HAP-1 (cell line): ENCODE results near the gene PIK3R6.

Experiments used
- DNase-seq, 2 experiments: peaks; one replicate each; pipeline ENCODE4 v3.0.0-alpha.2; 2016 to 2020; ENCODE audit warnings: low spot score in 2 of 2
- H3K27me3 ChIP-seq: fragments of 250-450 bp; sonication (Bioruptor Pico); 2 replicates; pipeline ENCODE4 v1.5.1; 2020; ENCODE audit warnings: low read depth, mild to moderate bottlenecking, moderate library complexity
- H3K36me3 ChIP-seq: fragments of 250-450 bp; sonication (Bioruptor Pico); replicated peaks from 2 replicates; pipeline ENCODE4 v1.5.1; 2020; ENCODE audit warnings: mild to moderate bottlenecking
- H3K4me1 ChIP-seq: fragments of 250-450 bp; sonication (Bioruptor Pico); 2 replicates; pipeline ENCODE4 v1.5.1; 2020; ENCODE audit warnings: mild to moderate bottlenecking
- H3K4me3 ChIP-seq: fragments of 250-450 bp; sonication (Bioruptor Pico); 2 replicates; pipeline ENCODE4 v1.5.1; 2020; ENCODE audit warnings: mild to moderate bottlenecking, moderate library complexity
- H3K9me3 ChIP-seq: fragments of 250-450 bp; sonication (Bioruptor Pico); 2 replicates; pipeline ENCODE4 v1.5.1; 2020; ENCODE audit warnings: mild to moderate bottlenecking, moderate library complexity
- in situ Hi-C: fragments of 300-500 bp; cut with MboI; formaldehyde crosslinking; loops from 3 replicates; pipeline ENCODE4 v1.14.3; 2020; ENCODE audit warnings: low sequenced_read_pairs, inconsistent platforms, mixed read lengths

Gene PIK3R6

DNA sequence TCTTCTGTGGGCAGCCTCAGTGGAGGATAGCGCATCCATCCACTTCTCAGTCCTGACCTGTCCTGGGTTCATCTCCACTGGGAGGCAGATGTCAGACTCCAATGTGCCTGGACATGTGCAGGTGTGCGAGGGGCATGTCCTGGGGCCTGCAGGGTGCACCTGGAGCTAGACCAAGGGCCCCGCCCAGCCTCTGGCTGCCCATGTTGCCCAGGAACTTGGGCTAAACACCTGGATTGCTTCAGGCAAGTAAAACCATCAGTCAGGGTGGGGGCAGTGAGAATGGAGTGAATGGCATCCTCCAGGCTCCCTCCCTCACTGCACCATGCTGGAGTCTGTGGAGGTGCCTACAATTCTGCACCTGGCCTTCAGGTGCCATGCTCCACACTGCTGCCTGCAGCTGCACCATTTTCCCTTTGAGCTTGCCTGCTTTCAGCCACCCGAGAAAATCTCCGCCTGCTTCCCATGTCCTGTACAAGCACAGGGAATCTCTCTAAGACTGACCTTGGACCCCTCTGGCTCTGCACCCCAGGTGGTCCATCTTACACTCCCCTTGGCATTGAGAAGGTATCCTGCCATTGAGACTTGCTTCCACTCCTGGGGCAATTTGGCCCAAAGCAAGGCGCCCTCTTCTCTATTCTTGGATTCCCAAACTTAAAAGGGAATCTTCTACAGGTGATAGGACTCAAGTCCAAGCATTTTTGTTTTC is 66.2 kb downstream of the PIK3R6 start:
- no peaks in the 10 kb centered on the region for H3K27me3 ChIP-seq
- no peak for DNase-seq
- H3K4me3 ChIP-seq = no peak overlapping the region
- H3K4me1 ChIP-seq = no peaks in the 10 kb centered on the region
- H3K9me3 ChIP-seq = no peaks in the 10 kb centered on the region
- H3K36me3 ChIP-seq = no peaks in the 10 kb centered on the region
- in situ Hi-C loops = no loop called here

- in situ Hi-C loops = no loop called here
- no peak for DNase-seq
- H3K4me1 ChIP-seq = no peaks in the 10 kb centered on the region
- H3K9me3 ChIP-seq = no peaks in the 10 kb centered on the region
- H3K36me3 ChIP-seq = no peaks in the 10 kb centered on the region
- no peaks in the 10 kb centered on the region for H3K27me3 ChIP-seq
- no peak overlapping the region for H3K4me3 ChIP-seq
These were observed 66.8 kb downstream of the PIK3R6 start for GRCh38 chr17:8800656-8801055.

- DNase-seq = no peak
- in situ Hi-C loops = no loop called here
- H3K27me3 ChIP-seq = no peaks in the 10 kb centered on the region
- H3K9me3 ChIP-seq = no peaks in the 10 kb centered on the region
- H3K4me3 ChIP-seq = no peak overlapping the region
- H3K4me1 ChIP-seq = no peaks in the 10 kb centered on the region
- H3K36me3 ChIP-seq = no peaks in the 10 kb centered on the region
These were observed 67.8 kb downstream of the PIK3R6 start for GRCh38 chr17:8799570-8800212.

DNA sequence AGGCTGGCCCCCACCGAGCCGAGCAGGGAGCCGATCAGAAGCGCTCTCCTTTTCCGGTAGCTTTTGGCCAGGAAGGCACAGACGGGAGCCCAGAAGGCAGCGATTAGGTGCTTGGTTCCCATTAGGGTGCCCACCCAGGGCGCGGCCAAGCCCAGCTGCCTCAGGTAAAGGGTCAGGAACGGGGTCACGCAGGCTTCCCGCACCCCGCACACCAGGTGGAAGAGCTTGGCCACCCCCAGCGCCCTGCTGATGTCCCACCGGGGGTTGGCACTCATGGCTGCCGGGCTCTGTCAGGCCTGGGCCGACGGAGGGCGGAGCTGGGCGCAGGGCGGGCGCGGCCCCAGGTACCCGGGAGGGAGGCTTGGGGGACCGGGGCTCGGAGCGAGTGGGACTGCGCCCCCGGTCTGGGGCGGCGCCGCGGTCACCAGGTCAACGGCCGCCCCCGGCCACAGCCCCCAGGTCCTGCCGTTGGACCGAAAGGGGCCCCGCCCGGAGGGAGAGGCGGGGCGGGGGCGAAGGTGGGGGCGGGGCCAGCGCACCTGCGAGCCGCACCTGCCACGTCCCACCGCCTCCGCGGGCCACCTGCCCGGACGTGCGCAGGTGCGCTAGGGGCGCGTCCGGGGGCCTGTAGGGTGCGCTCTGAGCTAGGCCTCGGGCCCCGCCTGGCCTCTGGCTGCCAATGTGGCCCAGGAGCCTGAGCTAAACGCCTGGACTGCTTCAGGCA is 68.5 kb downstream of the PIK3R6 start, which contains the start of gene MFSD6L:
TSS of gene MFSD6L (minus strand) at position 520 of the 724 bp plus-strand sequence. CDS start at position 275, 245 bp downstream.
- Histone ChIP-seq H3K36me3 (no peaks in the 10 kb centered on the region), H3K9me3 (no peaks in the 10 kb centered on the region), H3K27me3 (no peaks in the 10 kb centered on the region), H3K4me1 (no peaks in the 10 kb centered on the region), H3K4me3 (no peak within 1 kb of the TSS)
- DNase-seq = no peak
- in situ Hi-C loops = no loop called here

- Histone ChIP-seq H3K36me3 (no peaks in the 10 kb centered on the region), H3K4me1 (no peaks in the 10 kb centered on the region), H3K27me3 (no peaks in the 10 kb centered on the region), H3K4me3 (no peak overlapping the region), H3K9me3 (no peaks in the 10 kb centered on the region)
- in situ Hi-C loops = no loop called here
- no peak for DNase-seq
These were observed 69.2 kb downstream of the PIK3R6 start for GRCh38 chr17:8798176-8798845.

DNA sequence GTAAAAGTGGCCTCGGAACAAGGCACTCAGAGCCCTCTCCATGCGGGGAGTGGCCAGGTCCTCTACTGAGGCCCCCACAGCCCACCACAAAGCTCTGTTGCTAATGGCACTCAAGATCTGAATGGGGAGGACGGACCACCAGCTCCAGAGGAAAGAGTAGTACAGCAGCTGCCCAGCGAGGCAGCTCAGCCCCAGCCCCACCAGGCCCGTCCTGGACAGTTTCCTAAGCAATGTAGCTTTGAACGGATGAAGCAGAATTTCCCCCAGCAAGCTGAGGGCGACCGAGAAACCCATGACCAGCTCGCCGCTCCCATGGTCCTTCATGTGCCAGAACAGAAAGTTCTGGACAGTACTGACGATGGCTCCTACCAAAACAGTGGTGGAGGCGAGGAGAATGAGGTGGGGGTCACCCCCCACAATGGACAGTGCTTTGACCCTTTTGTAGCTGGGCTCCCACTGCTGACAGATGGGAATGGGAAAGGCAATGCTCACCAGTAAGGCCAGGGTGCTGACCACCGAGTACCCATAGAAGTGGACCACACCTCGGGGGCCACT is 69.8 kb downstream of the PIK3R6 start:
- H3K9me3 ChIP-seq = no peaks in the 10 kb centered on the region
- H3K4me1 ChIP-seq = no peaks in the 10 kb centered on the region
- H3K36me3 ChIP-seq = no peaks in the 10 kb centered on the region
- DNase-seq = no peak
- H3K27me3 ChIP-seq = no peaks in the 10 kb centered on the region
- in situ Hi-C loops = no loop called here
- H3K4me3 ChIP-seq = no peak overlapping the region

- in situ Hi-C loops = no loop called here
- no peak for DNase-seq
- Histone ChIP-seq H3K9me3 (peaks cover 3% of the 10 kb centered on the region; the same call in 1 of the 2 replicates), H3K36me3 (no peaks in the 10 kb centered on the region), H3K27me3 (no peaks in the 10 kb centered on the region), H3K4me3 (no peak overlapping the region), H3K4me1 (no peaks in the 10 kb centered on the region)
These were observed 72.8 kb downstream of the PIK3R6 start for GRCh38 chr17:8794636-8795035.

GRCh38 chr17:8793649-8794048 is 73.8 kb downstream of the PIK3R6 start:
- H3K4me3 ChIP-seq = no peak overlapping the region
- H3K9me3 ChIP-seq = peaks cover 3% of the 10 kb centered on the region; the same call in 1 of the 2 replicates
- H3K4me1 ChIP-seq = no peaks in the 10 kb centered on the region
- DNase-seq = no peak
- H3K36me3 ChIP-seq = no peaks in the 10 kb centered on the region
- no peaks in the 10 kb centered on the region for H3K27me3 ChIP-seq
- in situ Hi-C loops = no loop called here

DNA sequence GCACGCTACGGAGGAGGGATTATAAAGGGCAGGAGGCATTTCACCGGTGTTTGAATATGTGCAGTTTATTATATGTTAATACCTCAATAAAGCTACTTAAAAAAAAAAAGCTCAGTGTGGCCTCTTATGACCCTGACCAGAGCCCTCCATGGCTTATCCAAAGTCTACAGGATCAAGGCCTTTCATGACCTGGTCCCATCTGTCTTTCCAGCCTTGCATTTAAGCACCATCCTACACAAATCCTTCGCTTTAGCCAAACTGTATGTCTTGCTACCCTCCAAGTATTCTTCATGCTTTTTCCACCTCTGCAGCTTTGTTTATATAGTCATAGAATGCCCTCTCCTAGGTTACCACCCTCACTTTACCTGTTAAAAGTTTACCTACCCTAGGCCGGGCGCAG is 74.8 kb downstream of the PIK3R6 start:
- Histone ChIP-seq H3K4me3 (no peak overlapping the region), H3K9me3 (peaks cover 3% of the 10 kb centered on the region; the same call in 1 of the 2 replicates), H3K36me3 (no peaks in the 10 kb centered on the region), H3K27me3 (no peaks in the 10 kb centered on the region), H3K4me1 (no peaks in the 10 kb centered on the region)
- peak in 1 of 2 experiments; percentile 7 for DNase-seq
- in situ Hi-C loops = no loop called here

GRCh38 chr17:8791910-8792270 is 75.6 kb downstream of the PIK3R6 start:
- H3K4me3 ChIP-seq = no peak overlapping the region
- H3K27me3 ChIP-seq = no peaks in the 10 kb centered on the region
- H3K36me3 ChIP-seq = no peaks in the 10 kb centered on the region
- no peak for DNase-seq
- H3K4me1 ChIP-seq = no peaks in the 10 kb centered on the region
- H3K9me3 ChIP-seq = peaks cover 3% of the 10 kb centered on the region; the same call in 1 of the 2 replicates
- in situ Hi-C loops = no loop called here

GRCh38 chr17:8791248-8791909 is 76.1 kb downstream of the PIK3R6 start:
- DNase-seq = no peak
- in situ Hi-C loops = no loop called here
- H3K27me3 ChIP-seq = no peaks in the 10 kb centered on the region

GRCh38 chr17:8789743-8790142 is 77.7 kb downstream of the PIK3R6 start:
- H3K9me3 ChIP-seq = peaks cover 3% of the 10 kb centered on the region; the same call in 1 of the 2 replicates
- in situ Hi-C loops = no loop called here
- H3K27me3 ChIP-seq = no peaks in the 10 kb centered on the region
- no peak for DNase-seq
- H3K4me3 ChIP-seq = no peak overlapping the region
- no peaks in the 10 kb centered on the region for H3K4me1 ChIP-seq
- H3K36me3 ChIP-seq = no peaks in the 10 kb centered on the region

More at GRCh38 chr17:8791248-8791909, 76.1 kb downstream of the PIK3R6 start:
- Histone ChIP-seq H3K4me3 (no peak overlapping the region), H3K36me3 (no peaks in the 10 kb centered on the region), H3K9me3 (peaks cover 3% of the 10 kb centered on the region; the same call in 1 of the 2 replicates), H3K4me1 (no peaks in the 10 kb centered on the region)

GRCh38 chr17:8788998-8789397 is 78.5 kb downstream of the PIK3R6 start:
- Histone ChIP-seq H3K27me3 (no peaks in the 10 kb centered on the region), H3K4me3 (no peak overlapping the region), H3K36me3 (no peaks in the 10 kb centered on the region), H3K9me3 (peaks cover 3% of the 10 kb centered on the region; the same call in 1 of the 2 replicates), H3K4me1 (no peaks in the 10 kb centered on the region)
- in situ Hi-C loops = no loop called here
- no peak for DNase-seq
